SU-DHL-6 (cell line): ENCODE data around the gene TP53AIP1.

Experiments
- H2AFZ ChIP-seq: fragments of 200-600 bp; sonication (generic); 2 replicates; pipeline ENCODE4 v1.6.1; 2014; ENCODE audit warnings: low read depth, mild to moderate bottlenecking, moderate library complexity, mixed read lengths, antibody characterized with exemption, low read length; ENCODE audit not compliant: severe bottlenecking
- H3F3A ChIP-seq: fragments of 200-600 bp; shearing (Covaris generic); 2 replicates; pipeline ENCODE4 v1.6.0; 2016; ENCODE audit warnings: antibody characterized with exemption, mild to moderate bottlenecking; ENCODE audit not compliant: insufficient read depth
- H3K27ac ChIP-seq: fragments of 200-600 bp; sonication (generic); 2 replicates; pipeline ENCODE4 v1.5.1; 2016; ENCODE audit warnings: low read depth, mild to moderate bottlenecking, low read length, moderate library complexity, mixed read lengths
- H3K27me3 ChIP-seq: fragments of 200-600 bp; sonication (generic), shearing (Covaris generic); 2 replicates; pipeline ENCODE4 v1.6.0; 2014; ENCODE audit warnings: mild to moderate bottlenecking, low read length
- H3K36me3 ChIP-seq: fragments of 200-600 bp; sonication (generic); 2 replicates; pipeline ENCODE4 v1.6.1; 2014; ENCODE audit warnings: mild to moderate bottlenecking, low read length, mixed read lengths
- H3K4me2 ChIP-seq: fragments of 300-600, 200-600 bp; shearing (Covaris generic), sonication (generic); 2 replicates; pipeline ENCODE4 v1.6.0; 2014; ENCODE audit warnings: low read length, low read depth, mild to moderate bottlenecking; ENCODE audit not compliant: poor library complexity, severe bottlenecking
- H3K4me3 ChIP-seq: fragments of 200-600 bp; sonication (generic); 2 replicates; pipeline ENCODE4 v1.5.1; 2014; ENCODE audit warnings: antibody characterized with exemption, low read length, mild to moderate bottlenecking, mixed read lengths; ENCODE audit not compliant: insufficient read depth, poor library complexity, severe bottlenecking
- H3K79me2 ChIP-seq: fragments of 200-600 bp; sonication (generic); 2 replicates; pipeline ENCODE4 v1.6.1; 2014; ENCODE audit warnings: mild to moderate bottlenecking, low read length, moderate library complexity; ENCODE audit not compliant: insufficient read depth
- H3K9ac ChIP-seq: fragments of 200-600 bp; sonication (generic); 2 replicates; pipeline ENCODE4 v1.7.0; 2014; ENCODE audit warnings: mild to moderate bottlenecking, low read length
- H3K9me2 ChIP-seq: fragments of 200-600 bp; sonication (generic); replicated peaks from 2 replicates; pipeline ENCODE4 v1.6.1; 2014; ENCODE audit warnings: low read length; ENCODE audit not compliant: insufficient read depth
- H3K9me3 ChIP-seq: fragments of 200-600 bp; sonication (generic); 2 replicates; pipeline ENCODE4 v1.6.1; 2014; ENCODE audit warnings: low read length, mixed read lengths; ENCODE audit not compliant: insufficient read depth
- H4K20me1 ChIP-seq: fragments of 200-600 bp; sonication (generic); 2 replicates; pipeline ENCODE4 v1.6.1; 2014; ENCODE audit warnings: low read depth, mild to moderate bottlenecking, antibody characterized with exemption, low read length, moderate library complexity, mixed read lengths
- CTCF ChIP-seq: fragments of 200-600 bp; sonication (generic); IDR thresholded peaks from one replicate; pipeline ENCODE4 v1.5.1; 2017; ENCODE audit warnings: antibody characterized with exemption, mild to moderate bottlenecking, low read length, moderate library complexity; ENCODE audit not compliant: insufficient read depth, poor library complexity, severe bottlenecking
- EZH2phosphoT487 ChIP-seq: fragments of 200-600 bp; sonication (generic), shearing (Covaris generic); conservative IDR thresholded peaks from 2 replicates; pipeline ENCODE4 v1.6.1; 2018; ENCODE audit warnings: mild to moderate bottlenecking, antibody characterized with exemption, low read length, moderate library complexity, mixed read lengths

Gene TP53AIP1

GRCh38 chr11:128890216-128890542 lies 52.5 kb downstream of the TP53AIP1 start:
- Histone ChIP-seq H2AFZ (no peak overlapping the region), H3K27me3 (no peaks in the 10 kb centered on the region)

GRCh38 chr11:128889657-128890213 lies 52.9 kb downstream of the TP53AIP1 start:
- Histone ChIP-seq H4K20me1 (no peaks in the 10 kb centered on the region), H3K9me2 (no peaks in the 10 kb centered on the region), H3K9me3 (no peaks in the 10 kb centered on the region), H3F3A (no peaks in the 10 kb centered on the region), H3K4me3 (no peak overlapping the region), H3K79me2 (no peaks in the 10 kb centered on the region), H3K9ac (no peak overlapping the region), H3K27ac (no peak overlapping the region), H3K4me2 (no peak overlapping the region), H3K36me3 (no peaks in the 10 kb centered on the region), H3K27me3 (no peaks in the 10 kb centered on the region), H2AFZ (no peak overlapping the region)
- TF ChIP-seq CTCF (no peak), EZH2phosphoT487 (no peak)

More at GRCh38 chr11:128890216-128890542, 52.5 kb downstream of the TP53AIP1 start:
- no peak for TF ChIP-seq EZH2phosphoT487
- no peak for TF ChIP-seq CTCF
- H3K9me2 ChIP-seq, result no peaks in the 10 kb centered on the region
- H3K4me3 ChIP-seq, result no peak overlapping the region
- no peaks in the 10 kb centered on the region for H3K79me2 ChIP-seq
- H3F3A ChIP-seq, result no peaks in the 10 kb centered on the region
- H3K4me2 ChIP-seq, result no peak overlapping the region
- no peaks in the 10 kb centered on the region for H4K20me1 ChIP-seq
- H3K9me3 ChIP-seq, result no peaks in the 10 kb centered on the region
- no peaks in the 10 kb centered on the region for H3K36me3 ChIP-seq
- no peak overlapping the region for H3K27ac ChIP-seq
- H3K9ac ChIP-seq, result no peak overlapping the region

- Histone ChIP-seq H3K36me3 (no peaks in the 10 kb centered on the region), H3K4me3 (no peak overlapping the region), H3K79me2 (no peaks in the 10 kb centered on the region), H2AFZ (no peak overlapping the region), H3K4me2 (no peak overlapping the region), H3F3A (no peaks in the 10 kb centered on the region), H3K27me3 (no peaks in the 10 kb centered on the region), H3K27ac (no peak overlapping the region), H4K20me1 (no peaks in the 10 kb centered on the region), H3K9me2 (no peaks in the 10 kb centered on the region), H3K9me3 (no peaks in the 10 kb centered on the region), H3K9ac (no peak overlapping the region)
- no peak for TF ChIP-seq EZH2phosphoT487
- no peak for TF ChIP-seq CTCF
Measured at GRCh38 chr11:128888034-128888985, 54.4 kb downstream of the TP53AIP1 start.
